ENCODE results near the gene RNGTT.

DNA sequence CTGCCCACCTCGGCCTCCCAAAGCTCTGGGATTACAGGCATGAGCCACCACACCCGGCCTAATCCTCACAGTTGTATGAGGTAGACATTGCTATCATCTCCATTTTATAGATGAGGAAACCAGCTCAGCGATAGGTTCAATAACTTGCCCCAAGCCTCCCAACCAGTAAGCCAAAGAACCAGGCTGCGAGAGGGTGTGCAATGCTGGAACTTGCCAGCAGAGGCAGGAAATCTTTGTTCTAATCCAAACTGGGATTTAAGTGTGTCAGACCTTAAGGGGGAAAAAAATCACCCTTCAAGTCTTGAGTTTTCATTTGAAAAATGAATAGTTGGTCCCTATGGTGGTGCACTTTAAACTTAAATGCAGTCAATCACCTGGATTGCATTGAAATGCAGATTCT is 20.1 kb upstream of the RNGTT start:
- TF ChIP-seq POLR2A (IDR thresholded peaks at IDR 0.05; ENCODE audit: low read depth, low read length): no peak
- TF ChIP-seq POLR2AphosphoS5 (IDR thresholded peaks at IDR 0.05; ENCODE audit: low read depth, low read length): no peak
- no peak for TF ChIP-seq TAF1 (IDR thresholded peaks at IDR 0.05; ENCODE audit: borderline replicate concordance, low read depth, low read length)
